Choroid plexus epithelial cell (primary cell): ENCODE data around the gene TMEM255B.

Experiments used
- DNase-seq: peaks from one replicate; pipeline ENCODE4 v3.0.0-alpha.2; 2010; ENCODE audit warnings: low read depth
- H3K4me3 ChIP-seq: 2 replicates; pipeline ENCODE4 v1.5.1; 2011; ENCODE audit warnings: low read depth, mild to moderate bottlenecking, control low read depth, low read length, moderate library complexity
- TF ChIP-seq, protein P1 (sequence below): conservative IDR thresholded peaks from 2 replicates; pipeline ENCODE4 v1.5.1; 2011; ENCODE audit warnings: low read depth, mild to moderate bottlenecking, control low read depth, inconsistent platforms, low read length, moderate library complexity

TMEM255B gene

DNA sequence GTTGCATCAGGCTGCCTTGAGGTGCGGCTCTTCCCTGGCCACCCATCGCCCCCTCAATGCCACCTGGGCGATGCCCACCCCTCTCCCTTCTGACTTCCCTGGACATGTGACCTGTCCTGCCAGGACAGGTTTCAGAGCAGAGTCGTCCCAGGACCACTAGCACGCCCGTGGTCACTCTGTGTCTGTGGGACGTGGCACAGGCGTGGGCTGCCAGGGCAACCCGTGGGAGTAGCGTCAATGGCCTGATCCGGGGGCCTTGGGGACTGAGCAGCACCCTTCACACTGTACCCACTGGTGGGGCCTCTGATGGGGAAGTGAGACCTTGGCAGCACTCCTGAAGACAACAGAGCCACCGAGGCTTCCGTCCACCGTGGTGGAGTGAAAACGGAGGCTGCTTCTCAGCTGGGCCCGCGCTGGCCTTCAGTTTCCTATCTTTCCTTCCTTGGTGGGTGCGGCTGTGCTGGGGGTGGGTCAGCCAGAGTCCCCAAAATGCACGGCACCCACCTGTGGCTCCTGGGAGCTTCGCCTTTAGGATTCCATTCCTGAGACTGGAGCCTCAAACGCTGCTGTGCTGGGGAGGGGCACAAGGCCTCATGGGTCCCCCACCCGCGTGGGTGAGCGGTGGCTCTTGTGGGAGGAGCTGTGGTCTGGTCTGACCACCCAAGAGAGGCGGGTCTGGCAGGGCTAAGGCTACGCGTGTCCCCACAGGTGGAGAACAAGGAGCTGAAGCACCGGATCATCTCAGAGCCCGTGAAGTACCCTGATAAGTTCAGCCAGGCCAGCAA lies 26.7 kb upstream of the TMEM255B start:
- DNase-seq = no peak
- H3K4me3 ChIP-seq = no peak overlapping the region
- TF ChIP-seq, protein P1, sequence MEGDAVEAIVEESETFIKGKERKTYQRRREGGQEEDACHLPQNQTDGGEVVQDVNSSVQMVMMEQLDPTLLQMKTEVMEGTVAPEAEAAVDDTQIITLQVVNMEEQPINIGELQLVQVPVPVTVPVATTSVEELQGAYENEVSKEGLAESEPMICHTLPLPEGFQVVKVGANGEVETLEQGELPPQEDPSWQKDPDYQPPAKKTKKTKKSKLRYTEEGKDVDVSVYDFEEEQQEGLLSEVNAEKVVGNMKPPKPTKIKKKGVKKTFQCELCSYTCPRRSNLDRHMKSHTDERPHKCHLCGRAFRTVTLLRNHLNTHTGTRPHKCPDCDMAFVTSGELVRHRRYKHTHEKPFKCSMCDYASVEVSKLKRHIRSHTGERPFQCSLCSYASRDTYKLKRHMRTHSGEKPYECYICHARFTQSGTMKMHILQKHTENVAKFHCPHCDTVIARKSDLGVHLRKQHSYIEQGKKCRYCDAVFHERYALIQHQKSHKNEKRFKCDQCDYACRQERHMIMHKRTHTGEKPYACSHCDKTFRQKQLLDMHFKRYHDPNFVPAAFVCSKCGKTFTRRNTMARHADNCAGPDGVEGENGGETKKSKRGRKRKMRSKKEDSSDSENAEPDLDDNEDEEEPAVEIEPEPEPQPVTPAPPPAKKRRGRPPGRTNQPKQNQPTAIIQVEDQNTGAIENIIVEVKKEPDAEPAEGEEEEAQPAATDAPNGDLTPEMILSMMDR = no peak

GRCh38 chr13:113732961-113733950 lies 25.8 kb upstream of the TMEM255B start:
- DNase-seq = no peak
- TF ChIP-seq, protein P1 = no peak
- H3K4me3 ChIP-seq = no peak overlapping the region

- DNase-seq = no peak
- no peak overlapping the region for H3K4me3 ChIP-seq
- TF ChIP-seq, protein P1 = no peak
Observed at GRCh38 chr13:113734099-113734825, 24.8 kb upstream of the TMEM255B start.

DNA sequence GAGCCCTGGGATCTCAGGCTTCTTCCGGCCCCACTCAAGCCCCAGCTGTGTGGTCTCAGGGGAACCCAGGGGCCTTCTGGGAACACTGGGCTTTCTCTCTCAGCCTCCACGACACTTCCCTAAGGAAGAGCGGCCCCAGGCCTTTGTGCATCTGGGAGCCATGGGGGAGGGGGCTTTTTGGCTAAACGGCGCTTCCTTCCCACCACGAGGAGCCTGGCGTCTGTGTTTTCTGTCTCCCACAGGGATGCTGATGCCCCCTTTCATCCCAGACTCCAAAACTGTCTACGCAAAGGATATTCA lies 24.2 kb upstream of the TMEM255B start:
- TF ChIP-seq, protein P1 = no peak
- H3K4me3 ChIP-seq = no peak overlapping the region
- no peak for DNase-seq

DNA sequence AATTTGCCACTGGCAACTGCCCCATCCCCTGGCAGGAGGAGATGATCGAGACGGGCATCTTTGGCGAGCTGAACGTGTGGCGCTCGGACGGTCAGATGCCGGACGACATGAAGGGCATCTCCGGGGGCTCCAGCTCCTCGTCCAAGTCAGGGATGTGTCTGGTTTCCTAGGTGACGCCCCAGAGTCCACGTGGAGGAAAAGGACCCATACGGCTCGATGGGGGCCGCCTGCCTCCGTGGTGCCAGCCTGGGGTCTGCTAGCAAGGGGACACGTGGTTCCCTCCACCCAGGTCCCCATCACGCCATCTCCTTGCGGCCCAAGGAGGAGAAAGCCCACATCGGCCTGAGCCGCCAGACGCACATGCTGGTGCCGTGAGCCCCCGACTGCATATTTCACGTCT lies 23.8 kb upstream of the TMEM255B start:
- no peak overlapping the region for H3K4me3 ChIP-seq
- TF ChIP-seq, protein P1 = no peak
- no peak for DNase-seq

DNA sequence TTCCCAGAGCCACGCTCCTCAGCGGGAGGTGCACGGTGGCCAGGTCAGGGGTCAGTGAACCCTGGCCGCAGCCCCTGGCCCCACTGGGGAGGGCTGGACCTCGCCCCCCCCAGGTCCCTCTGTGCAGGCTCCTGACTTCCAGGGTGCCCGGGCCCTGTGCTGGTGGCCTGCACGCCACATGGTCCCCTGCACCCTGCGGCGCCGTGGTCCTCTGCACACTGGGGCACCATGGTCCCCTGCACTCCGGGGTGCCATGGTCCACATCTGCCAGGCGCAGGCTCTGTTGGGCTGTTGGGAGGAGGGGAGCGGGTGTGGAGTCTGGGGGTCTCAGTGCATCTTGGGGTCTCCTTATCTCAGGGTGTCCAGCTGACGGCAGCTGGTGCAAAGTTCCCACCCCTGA lies 23.3 kb upstream of the TMEM255B start:
- H3K4me3 ChIP-seq = no peak overlapping the region
- no peak for DNase-seq
- TF ChIP-seq, protein P1 = no peak
